ENCODE measurements around the gene PPIF. TPM values are rescaled to one million over a fixed set of nuclear protein-coding genes. Genes with fewer than 3 reads are reported as not detected.
A peak's percentile ranks its signal among the peaks of the same experiment; 100 is the strongest.

The PPIF gene
- total RNA-seq, 4 donors from 2014 or later: 37.2 to 149 (median 51.6) TPM

- no peak for DNase-seq
- in situ Hi-C loops (cut with MboI; ENCODE audit: low pct_ligation_motif_present in 1 of 4, low pct_unique_long_range_greater_than_20kb in 1 of 4, low sequenced_read_pairs in 3 of 4): no loop called here
- Histone ChIP-seq H3K36me3 (no peaks in the 10 kb centered on the region), H3K9me3 (no peaks in the 10 kb centered on the region), H3K4me3 (no peak overlapping the region), H3K27me3 (no peaks in the 10 kb centered on the region), H3K4me1 (peaks cover 49 to 66% (median 54%) of the 10 kb centered on the region in 4 donors), H3K27ac (no peak overlapping the region)
- intact Hi-C loops (cut with DNase I; ENCODE audit: low total_unique reads): loop anchor here (5.0 kb wide), 1 partner anchor 40 kb away; no protein-coding TSS in a partner anchor
- TF ChIP-seq, protein P1, sequence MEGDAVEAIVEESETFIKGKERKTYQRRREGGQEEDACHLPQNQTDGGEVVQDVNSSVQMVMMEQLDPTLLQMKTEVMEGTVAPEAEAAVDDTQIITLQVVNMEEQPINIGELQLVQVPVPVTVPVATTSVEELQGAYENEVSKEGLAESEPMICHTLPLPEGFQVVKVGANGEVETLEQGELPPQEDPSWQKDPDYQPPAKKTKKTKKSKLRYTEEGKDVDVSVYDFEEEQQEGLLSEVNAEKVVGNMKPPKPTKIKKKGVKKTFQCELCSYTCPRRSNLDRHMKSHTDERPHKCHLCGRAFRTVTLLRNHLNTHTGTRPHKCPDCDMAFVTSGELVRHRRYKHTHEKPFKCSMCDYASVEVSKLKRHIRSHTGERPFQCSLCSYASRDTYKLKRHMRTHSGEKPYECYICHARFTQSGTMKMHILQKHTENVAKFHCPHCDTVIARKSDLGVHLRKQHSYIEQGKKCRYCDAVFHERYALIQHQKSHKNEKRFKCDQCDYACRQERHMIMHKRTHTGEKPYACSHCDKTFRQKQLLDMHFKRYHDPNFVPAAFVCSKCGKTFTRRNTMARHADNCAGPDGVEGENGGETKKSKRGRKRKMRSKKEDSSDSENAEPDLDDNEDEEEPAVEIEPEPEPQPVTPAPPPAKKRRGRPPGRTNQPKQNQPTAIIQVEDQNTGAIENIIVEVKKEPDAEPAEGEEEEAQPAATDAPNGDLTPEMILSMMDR (IDR thresholded peaks at IDR 0.05): no peak
- no peak for TF ChIP-seq POLR2AphosphoS5 (IDR thresholded peaks at IDR 0.05)
- no peak for TF ChIP-seq EP300 (IDR thresholded peaks at IDR 0.05; ENCODE audit: low read depth)
- TF ChIP-seq POLR2A (IDR thresholded peaks at IDR 0.05): no peak
- WGBS, 2 donors (ENCODE audit: low coverage in 1 of 2): 30 to 58% methylated on average over 4 to 17 of the region's 17 CpGs
Observed at GRCh38 chr10:79397575-79398303, 50.5 kb downstream of the PPIF start.

DNA sequence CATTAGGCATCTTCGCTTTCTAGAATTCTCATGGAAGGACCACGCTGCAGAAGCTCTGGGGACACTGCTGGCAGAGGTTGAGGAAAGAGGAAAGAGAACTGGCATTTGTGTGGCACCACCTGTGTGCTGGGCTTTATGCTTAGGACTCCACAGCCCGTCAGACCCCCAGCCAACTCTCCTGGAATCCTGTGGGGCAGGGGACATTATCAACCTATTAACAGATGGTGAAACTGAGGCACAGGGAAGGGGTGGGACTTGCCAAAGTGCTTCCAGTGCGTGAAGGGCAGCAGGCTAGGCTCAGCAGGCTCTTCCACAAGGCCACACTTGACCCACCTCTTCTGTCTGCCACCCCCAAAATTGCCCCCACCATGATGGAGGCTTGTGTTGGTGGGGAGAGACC, 51.4 kb downstream of the PPIF start:
- peaks cover 58 to 75% (median 62%) of the 10 kb centered on the region in 4 donors for H3K4me1 ChIP-seq
- H3K27ac ChIP-seq: no peak overlapping the region
- intact Hi-C loops (cut with DNase I; ENCODE audit: low total_unique reads) (loop anchor here (5.0 kb wide), 1 partner anchor 39 kb away; no protein-coding TSS in a partner anchor), in situ Hi-C loops (cut with MboI; ENCODE audit: low pct_ligation_motif_present in 1 of 4, low pct_unique_long_range_greater_than_20kb in 1 of 4, low sequenced_read_pairs in 3 of 4) (no loop called here)
- 85% methylated on average over 4 of the region's 4 CpGs; no CpG with 5 or more reads in 1 of the 2 donors for WGBS, 2 donors (ENCODE audit: low coverage in 1 of 2)
- H3K27me3 ChIP-seq: no peaks in the 10 kb centered on the region
- no peak for DNase-seq
- H3K36me3 ChIP-seq: no peaks in the 10 kb centered on the region
- no peaks in the 10 kb centered on the region for H3K9me3 ChIP-seq
- no peak overlapping the region for H3K4me3 ChIP-seq
- TF ChIP-seq POLR2A (IDR thresholded peaks at IDR 0.05) (no peak), POLR2AphosphoS5 (IDR thresholded peaks at IDR 0.05) (no peak), EP300 (IDR thresholded peaks at IDR 0.05; ENCODE audit: low read depth) (no peak)
- TF ChIP-seq, protein P1 (IDR thresholded peaks at IDR 0.05): no peak

DNA sequence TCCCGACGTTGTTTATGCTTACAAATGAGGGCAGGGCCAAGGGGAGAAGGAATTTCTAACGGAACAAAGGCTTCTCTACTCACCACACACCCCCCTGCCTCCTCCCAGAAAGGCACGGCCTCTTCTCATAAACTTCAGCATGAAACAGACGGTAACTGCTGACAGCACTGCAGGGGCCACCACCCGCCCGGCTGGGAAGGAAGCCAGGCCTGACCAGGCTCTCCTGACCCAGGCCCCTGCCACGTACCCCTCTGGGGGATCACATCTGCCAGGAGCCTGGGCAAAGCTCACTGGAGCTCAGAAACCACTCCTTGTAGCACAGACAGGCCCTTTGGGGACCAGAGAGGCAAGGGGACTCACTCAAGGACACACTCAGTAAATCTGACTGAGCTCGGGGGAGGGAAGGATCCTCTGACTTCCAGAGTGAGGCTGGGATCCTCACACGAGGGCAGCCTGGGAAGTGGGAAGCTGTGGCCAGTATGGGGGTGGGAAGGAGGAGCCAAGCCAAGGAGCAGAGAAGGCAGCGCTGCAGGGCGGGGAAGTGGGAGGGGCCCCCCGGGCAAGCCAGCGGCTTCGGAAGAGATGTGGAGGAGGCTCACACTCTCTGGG, 52.1 kb downstream of the PPIF start:
- H3K4me3 ChIP-seq: no peak overlapping the region
- H3K36me3 ChIP-seq: no peaks in the 10 kb centered on the region
- WGBS, 2 donors (ENCODE audit: low coverage in 1 of 2): 0 to 20% methylated on average over 1 to 15 of the region's 15 CpGs
- no peak overlapping the region for H3K27ac ChIP-seq
- TF ChIP-seq, protein P1 (IDR thresholded peaks at IDR 0.05): no peak
- TF ChIP-seq POLR2AphosphoS5 (IDR thresholded peaks at IDR 0.05) (peak; percentile 54 to 66 (median 63)), POLR2A (IDR thresholded peaks at IDR 0.05) (no peak), EP300 (IDR thresholded peaks at IDR 0.05; ENCODE audit: low read depth) (peak; percentile 87)
- intact Hi-C loops (cut with DNase I; ENCODE audit: low total_unique reads) (loop anchor here (5.0 kb wide), 1 partner anchor 38 kb away; no protein-coding TSS in a partner anchor), in situ Hi-C loops (cut with MboI; ENCODE audit: low pct_ligation_motif_present in 1 of 4, low pct_unique_long_range_greater_than_20kb in 1 of 4, low sequenced_read_pairs in 3 of 4) (no loop called here)
- peak; percentile 79 for DNase-seq
- H3K27me3 ChIP-seq: no peaks in the 10 kb centered on the region
- H3K4me1 ChIP-seq: peaks cover 64 to 82% (median 69%) of the 10 kb centered on the region in 4 donors
- H3K9me3 ChIP-seq: no peaks in the 10 kb centered on the region

GRCh38 chr10:79400146-79401004, 53.1 kb downstream of the PPIF start:
- Histone ChIP-seq H3K36me3 (no peaks in the 10 kb centered on the region), H3K27ac (no peak overlapping the region), H3K27me3 (no peaks in the 10 kb centered on the region), H3K4me3 (no peak overlapping the region), H3K4me1 (peaks cover 75 to 93% (median 79%) of the 10 kb centered on the region in 4 donors), H3K9me3 (no peaks in the 10 kb centered on the region)
- no peak for TF ChIP-seq POLR2AphosphoS5 (IDR thresholded peaks at IDR 0.05)
- TF ChIP-seq, protein P1 (IDR thresholded peaks at IDR 0.05): peak in 4 of 5 experiments; percentile 38 to 57 (median 54)
- 70 to 76% methylated on average over 8 to 10 of the region's 11 CpGs for WGBS, 2 donors (ENCODE audit: low coverage in 1 of 2)
- in situ Hi-C loops (cut with MboI; ENCODE audit: low pct_ligation_motif_present in 1 of 4, low pct_unique_long_range_greater_than_20kb in 1 of 4, low sequenced_read_pairs in 3 of 4) (no loop called here), intact Hi-C loops (cut with DNase I; ENCODE audit: low total_unique reads) (no loop called here)
- peak; percentile 49 for DNase-seq

Data from transverse colon (tissue), 4 donors.